Gastroesophageal sphincter (tissue), 3 donors: ENCODE measurements around the gene UGDH.

Experiments
- EP300 ChIP-seq: sonication (generic); formaldehyde crosslinking; IDR thresholded peaks from one replicate; pipeline ENCODE4 v1.6.1; 2017; ENCODE audit warnings: antibody characterized with exemption, mild to moderate bottlenecking
- POLR2AphosphoS5 ChIP-seq: sonication (generic); formaldehyde crosslinking; IDR thresholded peaks from one replicate; pipeline ENCODE4 v1.6.1; 2017; ENCODE audit warnings: antibody characterized with exemption
- TF ChIP-seq, protein P1 (sequence below), 4 experiments: fragments of 200-600 bp in 2 of 4; fragments of 450-650 bp in 2 of 4; sonication (generic) in 1 of 4; IDR thresholded peaks; one replicate each; pipeline ENCODE4 v1.5.1; 2017 to 2019; ENCODE audit warnings: antibody characterized with exemption in 4 of 4, mild to moderate bottlenecking in 2 of 4, moderate library complexity in 2 of 4

DNA sequence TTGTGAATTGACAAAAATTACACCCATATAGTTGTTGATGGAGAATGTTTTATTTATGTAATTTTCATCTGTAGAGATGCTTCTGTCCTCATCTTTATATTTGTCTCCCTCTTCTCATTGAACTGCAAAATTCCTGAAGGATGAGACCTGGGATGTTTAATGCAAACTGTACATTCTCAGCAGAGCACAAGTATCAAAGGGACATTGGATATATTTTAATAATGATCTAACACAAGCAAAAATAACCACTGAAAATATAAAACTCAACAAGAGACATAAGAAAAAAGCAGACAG, 28.6 kb downstream of the UGDH start:
- TF ChIP-seq, protein P1, sequence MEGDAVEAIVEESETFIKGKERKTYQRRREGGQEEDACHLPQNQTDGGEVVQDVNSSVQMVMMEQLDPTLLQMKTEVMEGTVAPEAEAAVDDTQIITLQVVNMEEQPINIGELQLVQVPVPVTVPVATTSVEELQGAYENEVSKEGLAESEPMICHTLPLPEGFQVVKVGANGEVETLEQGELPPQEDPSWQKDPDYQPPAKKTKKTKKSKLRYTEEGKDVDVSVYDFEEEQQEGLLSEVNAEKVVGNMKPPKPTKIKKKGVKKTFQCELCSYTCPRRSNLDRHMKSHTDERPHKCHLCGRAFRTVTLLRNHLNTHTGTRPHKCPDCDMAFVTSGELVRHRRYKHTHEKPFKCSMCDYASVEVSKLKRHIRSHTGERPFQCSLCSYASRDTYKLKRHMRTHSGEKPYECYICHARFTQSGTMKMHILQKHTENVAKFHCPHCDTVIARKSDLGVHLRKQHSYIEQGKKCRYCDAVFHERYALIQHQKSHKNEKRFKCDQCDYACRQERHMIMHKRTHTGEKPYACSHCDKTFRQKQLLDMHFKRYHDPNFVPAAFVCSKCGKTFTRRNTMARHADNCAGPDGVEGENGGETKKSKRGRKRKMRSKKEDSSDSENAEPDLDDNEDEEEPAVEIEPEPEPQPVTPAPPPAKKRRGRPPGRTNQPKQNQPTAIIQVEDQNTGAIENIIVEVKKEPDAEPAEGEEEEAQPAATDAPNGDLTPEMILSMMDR (IDR thresholded peaks at IDR 0.05) = no peak
- TF ChIP-seq POLR2AphosphoS5 = no peak
- no peak for TF ChIP-seq EP300
